Lower leg skin (tissue), 4 donors: ENCODE results near the gene LEMD2. TPM values are rescaled to one million over a fixed set of nuclear protein-coding genes. Genes with fewer than 3 reads are reported as not detected.

Experiments used
- DNase-seq, 2 donors: peaks; one replicate each; pipeline ENCODE4 v3.0.0-alpha.2; 2019; ENCODE audit warnings: low spot score in 2 of 2
- H3K4me3 ChIP-seq: fragments of 200-600 bp; sonication (generic); 2 replicates; pipeline ENCODE4 v1.5.1; 2017; ENCODE audit warnings: mild to moderate bottlenecking, low read depth; ENCODE audit not compliant: poor library complexity, severe bottlenecking
- POLR2A ChIP-seq, 2 donors: fragments of 450-650 bp; IDR thresholded peaks; one replicate each; pipeline ENCODE4 v1.6.1; 2016 to 2017; ENCODE audit warnings: antibody characterized with exemption in 2 of 2, mild to moderate bottlenecking in 1 of 2, moderate library complexity in 1 of 2
- WGBS, 2 donors: methylation state at CpG; one replicate each; pipeline ENCODE4 v1.1.5; 2018; 5-methylcytosine and 5-hydroxymethylcytosine counted together
- intact Hi-C: fragments of 100-400 bp; cut with DNase I; formaldehyde crosslinking; loops from one replicate; pipeline ENCODE4 v1.15.0; 2023; ENCODE audit warnings: low total_unique reads
- total RNA-seq, 4 donors: library from RNA; depleted of rRNA; stranded (reverse); fragments of >200 nt; gene quantifications; one replicate each; pipeline ENCODE4 v1.1.0, GENCODE V29; 2016
- TF ChIP-seq, protein P1 (sequence below), 3 donors: fragments of 450-650 bp; IDR thresholded peaks; one replicate each; pipeline ENCODE4 v1.5.1; 2016; ENCODE audit warnings: antibody characterized with exemption in 3 of 3, mild to moderate bottlenecking in 3 of 3, moderate library complexity in 2 of 3

The LEMD2 gene
- total RNA-seq, 4 donors from 2014 or later, result 57.5 to 93.6 (median 68.1) TPM

DNA sequence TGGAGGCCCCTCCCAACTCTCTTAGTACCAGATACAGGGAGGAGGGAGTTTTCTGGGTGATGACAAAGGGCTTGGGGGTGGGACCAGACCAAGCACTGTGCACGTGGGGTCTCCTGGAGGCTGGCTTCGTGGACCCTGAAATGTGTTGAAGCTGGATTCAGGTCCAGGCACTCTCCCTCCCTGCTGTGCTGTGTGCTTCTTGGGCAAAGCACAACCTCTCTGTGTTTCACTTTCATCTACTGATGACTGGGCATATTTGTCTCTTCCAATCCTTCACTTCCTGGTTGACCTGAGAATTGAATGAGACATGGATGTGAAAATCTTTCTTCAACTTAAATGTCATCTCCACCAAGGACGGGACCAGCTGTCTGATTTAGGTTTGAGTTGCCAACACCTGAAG is 29.4 kb upstream of the LEMD2 start:
- H3K4me3 ChIP-seq, result no peak overlapping the region
- intact Hi-C loops, result no loop called here
- no peak for DNase-seq
- WGBS, 2 donors, result 68 to 76% methylated on average over 3 of the region's 3 CpGs
- TF ChIP-seq POLR2A (IDR thresholded peaks at IDR 0.05), result no peak
- TF ChIP-seq, protein P1, sequence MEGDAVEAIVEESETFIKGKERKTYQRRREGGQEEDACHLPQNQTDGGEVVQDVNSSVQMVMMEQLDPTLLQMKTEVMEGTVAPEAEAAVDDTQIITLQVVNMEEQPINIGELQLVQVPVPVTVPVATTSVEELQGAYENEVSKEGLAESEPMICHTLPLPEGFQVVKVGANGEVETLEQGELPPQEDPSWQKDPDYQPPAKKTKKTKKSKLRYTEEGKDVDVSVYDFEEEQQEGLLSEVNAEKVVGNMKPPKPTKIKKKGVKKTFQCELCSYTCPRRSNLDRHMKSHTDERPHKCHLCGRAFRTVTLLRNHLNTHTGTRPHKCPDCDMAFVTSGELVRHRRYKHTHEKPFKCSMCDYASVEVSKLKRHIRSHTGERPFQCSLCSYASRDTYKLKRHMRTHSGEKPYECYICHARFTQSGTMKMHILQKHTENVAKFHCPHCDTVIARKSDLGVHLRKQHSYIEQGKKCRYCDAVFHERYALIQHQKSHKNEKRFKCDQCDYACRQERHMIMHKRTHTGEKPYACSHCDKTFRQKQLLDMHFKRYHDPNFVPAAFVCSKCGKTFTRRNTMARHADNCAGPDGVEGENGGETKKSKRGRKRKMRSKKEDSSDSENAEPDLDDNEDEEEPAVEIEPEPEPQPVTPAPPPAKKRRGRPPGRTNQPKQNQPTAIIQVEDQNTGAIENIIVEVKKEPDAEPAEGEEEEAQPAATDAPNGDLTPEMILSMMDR (IDR thresholded peaks at IDR 0.05), result no peak

DNA sequence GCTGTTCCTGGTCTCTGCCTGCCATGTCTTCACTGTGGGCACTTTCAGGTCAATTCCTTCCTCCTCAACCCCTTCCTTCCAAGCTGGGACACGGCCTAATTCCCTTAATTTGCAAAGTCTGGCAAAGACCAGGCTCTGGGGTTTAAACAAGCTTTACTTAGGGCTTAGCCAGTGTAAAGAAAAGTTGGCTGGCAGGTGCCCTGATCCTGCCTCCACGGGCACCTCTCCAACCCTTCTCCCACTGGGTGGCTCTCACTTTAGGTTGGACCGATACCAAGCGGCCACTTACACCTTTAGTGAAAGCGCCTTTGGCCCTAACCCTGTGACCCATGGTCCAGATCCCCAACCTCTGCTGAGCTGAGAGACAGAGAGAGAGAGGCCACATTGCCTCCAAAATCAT is 28.6 kb upstream of the LEMD2 start:
- TF ChIP-seq, protein P1 (IDR thresholded peaks at IDR 0.05), result no peak
- no peak for TF ChIP-seq POLR2A (IDR thresholded peaks at IDR 0.05)
- 67 to 70% methylated on average over 5 of the region's 5 CpGs for WGBS, 2 donors
- intact Hi-C loops, result no loop called here
- no peak overlapping the region for H3K4me3 ChIP-seq
- no peak for DNase-seq

DNA sequence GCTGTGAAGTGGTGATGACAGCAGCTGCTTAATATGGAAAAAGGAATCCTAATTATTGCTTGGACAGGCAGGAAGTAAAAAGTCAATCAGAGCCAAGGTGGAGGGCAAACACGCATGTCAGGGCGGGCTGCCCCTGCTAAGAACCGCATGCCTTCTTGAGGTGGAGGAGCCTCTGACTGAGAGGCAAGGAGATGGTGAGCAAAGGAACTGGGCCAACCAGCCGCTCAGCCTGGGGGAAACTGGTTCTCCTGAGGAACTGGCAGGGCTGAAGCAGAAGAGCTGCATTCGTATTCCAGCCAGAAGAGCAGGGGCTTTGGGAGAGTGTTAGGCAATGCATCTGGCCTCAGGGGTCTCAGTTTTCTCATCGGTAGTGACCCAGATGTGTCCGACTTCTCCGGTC is 28.0 kb upstream of the LEMD2 start:
- TF ChIP-seq, protein P1 (IDR thresholded peaks at IDR 0.05), result no peak
- intact Hi-C loops, result no loop called here
- H3K4me3 ChIP-seq, result no peak overlapping the region
- 39 to 56% methylated on average over 8 of the region's 8 CpGs for WGBS, 2 donors
- DNase-seq, result no peak

DNA sequence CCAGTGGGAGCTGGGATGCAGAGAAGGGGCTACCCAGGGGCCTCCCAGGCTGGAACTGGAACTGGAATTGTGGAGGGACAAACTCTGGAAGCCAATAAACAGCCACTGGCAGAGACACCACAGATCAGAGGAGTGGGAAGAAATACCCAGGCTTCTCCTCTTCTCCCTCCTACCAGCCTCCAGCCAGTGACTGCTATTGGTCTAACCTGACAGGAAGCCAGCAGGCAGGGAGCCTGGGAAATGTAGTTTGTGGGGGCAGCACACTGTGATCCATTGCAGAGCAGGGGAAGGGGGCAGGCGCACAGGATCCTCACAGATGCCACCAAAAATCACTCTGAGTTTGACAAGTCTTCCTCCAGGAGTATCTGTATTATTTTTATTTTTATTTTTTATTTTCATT is 26.9 kb upstream of the LEMD2 start:
- no peak for DNase-seq
- no peak for TF ChIP-seq POLR2A (IDR thresholded peaks at IDR 0.05)
- TF ChIP-seq, protein P1 (IDR thresholded peaks at IDR 0.05), result no peak
- WGBS, 2 donors, result 54 to 63% methylated on average over 1 of the region's 1 CpG
- no peak overlapping the region for H3K4me3 ChIP-seq
- intact Hi-C loops, result no loop called here

DNA sequence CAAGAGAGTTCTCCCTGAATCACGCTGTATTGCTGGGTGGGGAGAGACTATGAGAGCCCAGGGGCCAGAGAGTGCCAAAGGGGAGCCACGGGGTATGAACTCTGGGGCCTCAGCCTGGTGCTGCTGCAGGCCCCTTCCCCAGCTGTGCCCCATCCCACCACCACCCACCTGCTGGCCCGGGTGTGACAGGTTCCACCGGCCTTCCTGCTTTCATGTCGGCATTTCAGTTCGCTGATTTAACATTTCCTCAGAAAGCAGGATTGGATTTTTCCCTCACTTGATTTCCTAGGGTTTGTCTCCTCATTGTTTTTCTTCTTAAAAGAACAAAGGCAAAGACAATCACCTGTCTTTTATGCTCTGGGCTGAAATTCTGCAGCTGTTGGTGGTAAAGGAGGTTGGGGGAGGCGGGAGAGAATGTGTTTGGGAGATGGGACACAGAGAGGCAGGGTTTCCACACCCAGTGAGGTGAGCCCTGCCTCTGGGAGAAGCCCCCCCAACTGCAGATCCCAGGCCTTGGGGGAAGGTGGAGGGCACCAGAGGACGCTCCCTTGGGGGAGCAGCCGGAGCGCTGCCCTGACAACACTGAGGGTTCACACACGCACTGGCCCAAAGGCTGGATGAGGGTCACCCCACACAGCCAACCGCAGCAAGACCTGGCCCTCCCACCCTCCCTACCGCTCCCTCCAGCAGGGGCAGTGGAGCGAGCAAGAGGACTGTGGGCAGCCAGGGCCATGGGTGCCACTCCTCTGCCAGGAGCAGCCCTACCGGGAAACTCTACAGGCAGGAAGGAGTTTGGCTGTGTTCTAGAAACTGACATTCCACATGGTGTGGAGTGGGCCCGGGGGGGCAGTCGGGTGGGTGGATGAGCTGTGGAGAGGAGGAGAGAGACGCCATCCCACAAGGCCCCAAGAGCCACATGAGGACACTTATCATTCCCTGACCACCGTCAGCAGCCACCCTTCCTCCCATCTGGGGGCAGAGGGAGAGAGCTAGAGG is 25.4 kb upstream of the LEMD2 start:
- 56 to 61% methylated on average over 16 to 19 of the region's 19 CpGs for WGBS, 2 donors
- no peak overlapping the region for H3K4me3 ChIP-seq
- TF ChIP-seq POLR2A (IDR thresholded peaks at IDR 0.05), result no peak
- TF ChIP-seq, protein P1 (IDR thresholded peaks at IDR 0.05), result no peak
- intact Hi-C loops, result no loop called here
- DNase-seq, result no peak
